Stimulated activated CD4-positive, alpha-beta T cell treated with anti-CD3 and anti-CD28 coated beads, Interleukin-12 subunit alpha, Interleukin-12 subunit beta, amount 100 ng/mL, for 4 hours (primary cell): ENCODE measurements around the gene MFAP5.
A peak's percentile ranks its signal among the peaks of the same experiment; 100 is the strongest.

Experiments
- DNase-seq: peaks from one replicate; pipeline ENCODE4 v3.0.0-alpha.2; 2020

Gene MFAP5, protein sequence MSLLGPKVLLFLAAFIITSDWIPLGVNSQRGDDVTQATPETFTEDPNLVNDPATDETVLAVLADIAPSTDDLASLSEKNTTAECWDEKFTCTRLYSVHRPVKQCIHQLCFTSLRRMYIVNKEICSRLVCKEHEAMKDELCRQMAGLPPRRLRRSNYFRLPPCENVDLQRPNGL

GRCh38 chr12:8662593-8662992 lies at the start of gene MFAP5:
Gene MFAP5, minus strand, starts transcription at chr12:8662826. Its CDS starts 722 bp downstream, at chr12:8662104.
- no peak for DNase-seq

DNA sequence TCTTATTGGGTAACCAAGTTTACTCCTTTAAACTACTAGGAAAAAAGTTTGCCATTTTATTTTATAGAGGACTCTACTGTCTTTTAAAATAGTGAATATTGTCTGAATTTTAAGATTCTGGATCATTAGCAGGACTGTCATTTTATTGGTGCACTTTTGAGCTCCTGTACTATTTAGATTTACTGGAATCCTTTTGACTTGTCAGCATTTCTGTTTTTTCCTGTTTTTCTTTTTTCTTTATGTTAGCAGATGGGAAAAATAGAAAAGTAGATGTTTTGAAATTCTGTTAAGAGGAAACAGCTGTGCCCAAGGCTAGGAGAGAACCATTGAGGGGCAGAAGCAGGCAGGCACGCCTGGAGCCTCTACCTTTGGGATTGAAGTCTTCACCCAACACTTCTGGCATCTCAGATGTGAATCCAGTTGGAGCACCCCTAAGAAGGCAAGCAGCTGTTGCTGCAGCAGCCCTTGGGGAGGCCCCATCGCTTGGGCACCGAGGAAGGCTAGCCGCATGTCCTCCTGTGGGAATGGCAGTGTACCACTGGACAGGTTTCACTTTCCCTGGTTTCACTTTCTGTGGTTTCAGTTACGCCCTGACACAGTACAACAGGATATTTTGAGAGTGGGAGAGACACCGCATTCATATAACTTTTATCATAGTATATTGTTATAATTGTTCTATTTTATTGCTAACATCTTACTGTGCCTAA lies 46.7 kb upstream of the MFAP5 start:
- DNase-seq = no peak

- DNase-seq = no peak
These were observed 39.5 kb upstream of the MFAP5 start for GRCh38 chr12:8702159-8702558.

GRCh38 chr12:8701046-8701660 lies 38.5 kb upstream of the MFAP5 start:
- no peak for DNase-seq

- DNase-seq = no peak
These were observed 37.1 kb upstream of the MFAP5 start for GRCh38 chr12:8699714-8700113.

- no peak for DNase-seq
These were observed 36.3 kb upstream of the MFAP5 start for GRCh38 chr12:8698879-8699278.

- peak; percentile 47 for DNase-seq
These were observed 35.7 kb upstream of the MFAP5 start for GRCh38 chr12:8698132-8698851.

- DNase-seq = peak; percentile 75
These were observed 35.0 kb upstream of the MFAP5 start, which contains the start of gene RIMKLB for GRCh38 chr12:8697476-8698131. Gene RIMKLB, plus strand, starts transcription at chr12:8697991. Its CDS starts 15,876 bp downstream, at chr12:8713867.

GRCh38 chr12:8697120-8697475 lies 34.5 kb upstream of the MFAP5 start:
- DNase-seq = no peak

GRCh38 chr12:8696442-8697090 lies 33.9 kb upstream of the MFAP5 start:
- DNase-seq = no peak

- DNase-seq = no peak
These were observed 32.5 kb upstream of the MFAP5 start for GRCh38 chr12:8695116-8695515.

DNA sequence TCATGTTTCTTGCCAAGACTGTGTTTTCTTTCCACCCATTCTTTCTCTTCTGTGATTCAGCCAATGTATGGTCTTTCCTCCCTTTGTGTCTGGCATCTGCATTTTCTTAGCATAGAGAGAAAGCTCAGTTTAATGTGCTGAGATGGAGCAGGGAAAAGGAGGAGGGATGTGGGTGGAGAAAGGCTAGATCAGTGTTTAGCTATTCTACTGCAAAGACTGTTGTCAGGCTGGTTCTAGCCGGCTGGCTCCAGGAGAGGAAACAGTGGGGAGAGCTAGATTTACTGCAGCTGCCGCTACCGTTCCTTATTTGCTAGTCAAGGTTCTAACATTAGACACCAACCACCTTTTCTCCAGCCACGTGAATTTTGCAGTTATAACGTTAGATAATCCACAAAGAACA lies 29.9 kb upstream of the MFAP5 start:
- DNase-seq = no peak

- no peak for DNase-seq
These were observed 27.1 kb upstream of the MFAP5 start for GRCh38 chr12:8689681-8690080.

- DNase-seq = no peak
These were observed 25.4 kb upstream of the MFAP5 start for GRCh38 chr12:8687846-8688601.

GRCh38 chr12:8685051-8685450 lies 22.4 kb upstream of the MFAP5 start:
- no peak for DNase-seq

- DNase-seq = no peak
These were observed 18.7 kb upstream of the MFAP5 start for GRCh38 chr12:8681129-8681884.

GRCh38 chr12:8680533-8680932 lies 17.9 kb upstream of the MFAP5 start:
- DNase-seq = no peak

DNA sequence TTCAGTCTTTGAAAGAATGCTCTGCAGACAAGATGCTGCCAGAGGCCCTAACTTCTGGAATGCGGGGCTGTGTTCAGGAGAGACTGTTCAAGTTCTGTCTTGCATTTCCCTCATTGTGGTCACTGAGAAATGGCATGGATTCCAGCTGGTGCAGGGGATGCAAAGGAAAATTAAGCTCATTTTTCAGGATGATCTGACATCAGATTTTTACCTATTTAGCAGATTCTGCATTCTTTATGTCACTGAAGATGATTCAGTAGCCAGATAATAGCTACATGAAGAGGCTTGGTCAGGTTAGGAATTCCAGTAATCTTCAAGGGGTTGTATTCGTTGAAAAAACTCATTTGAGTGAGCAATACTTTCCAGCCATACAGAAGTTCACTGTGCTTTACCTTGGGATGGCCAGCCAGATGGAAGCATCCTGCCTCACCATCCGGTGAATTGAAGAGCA lies 16.1 kb upstream of the MFAP5 start:
- DNase-seq = no peak

DNA sequence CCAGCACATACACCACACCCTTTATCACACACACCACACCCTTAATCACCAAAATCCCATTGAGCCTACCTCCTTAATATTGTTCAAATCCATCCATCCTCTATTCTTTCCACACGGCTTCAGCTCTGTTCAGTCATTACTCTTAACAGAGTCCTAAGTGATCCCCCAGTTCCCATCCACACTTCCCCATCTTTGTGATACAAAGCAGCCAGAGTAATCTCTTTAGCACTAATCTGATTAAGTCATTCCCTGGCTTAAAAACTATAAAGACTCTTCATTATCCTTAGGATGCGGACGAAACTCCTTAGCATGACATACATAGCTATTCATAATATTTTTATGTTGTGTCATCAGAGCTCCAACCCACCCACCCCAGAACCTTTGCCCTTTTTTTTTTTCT lies 14.7 kb upstream of the MFAP5 start:
- no peak for DNase-seq

GRCh38 chr12:8676651-8677050 lies 14.0 kb upstream of the MFAP5 start:
- no peak for DNase-seq

- DNase-seq = no peak
These were observed 13.0 kb upstream of the MFAP5 start for GRCh38 chr12:8675591-8676036.
